ENCODE measurements around the gene PALD1. TPM values are rescaled to one million over a fixed set of nuclear protein-coding genes. Genes with fewer than 3 reads are reported as not detected.

The PALD1 gene
- total and polyA plus RNA-seq, 2 of the 13 experiments (the other 11 are each of a cell fraction or from before 2014, with no cell fraction given): 0.07 to 0.09 TPM

DNA sequence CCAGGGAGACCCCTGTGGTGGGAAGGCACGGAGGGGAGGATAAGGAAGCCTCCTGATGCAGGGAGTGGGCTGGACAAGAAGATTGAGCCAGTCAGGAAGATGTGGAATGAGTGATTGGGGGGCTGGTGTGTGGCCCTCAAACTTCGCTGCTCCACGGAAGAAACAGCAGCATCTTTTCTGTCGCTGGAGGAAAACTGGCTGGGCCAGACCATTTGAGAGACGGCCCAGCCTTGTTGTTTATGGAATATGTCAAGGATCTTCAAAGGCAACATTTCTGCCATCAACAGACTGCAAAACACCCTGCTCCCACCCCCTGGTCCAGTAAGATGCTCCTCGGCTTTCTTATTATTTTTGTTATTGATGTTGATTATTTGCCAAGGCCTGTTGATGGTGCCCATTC lies 29.4 kb downstream of the PALD1 start (continued):
- TF ChIP-seq, protein P1, sequence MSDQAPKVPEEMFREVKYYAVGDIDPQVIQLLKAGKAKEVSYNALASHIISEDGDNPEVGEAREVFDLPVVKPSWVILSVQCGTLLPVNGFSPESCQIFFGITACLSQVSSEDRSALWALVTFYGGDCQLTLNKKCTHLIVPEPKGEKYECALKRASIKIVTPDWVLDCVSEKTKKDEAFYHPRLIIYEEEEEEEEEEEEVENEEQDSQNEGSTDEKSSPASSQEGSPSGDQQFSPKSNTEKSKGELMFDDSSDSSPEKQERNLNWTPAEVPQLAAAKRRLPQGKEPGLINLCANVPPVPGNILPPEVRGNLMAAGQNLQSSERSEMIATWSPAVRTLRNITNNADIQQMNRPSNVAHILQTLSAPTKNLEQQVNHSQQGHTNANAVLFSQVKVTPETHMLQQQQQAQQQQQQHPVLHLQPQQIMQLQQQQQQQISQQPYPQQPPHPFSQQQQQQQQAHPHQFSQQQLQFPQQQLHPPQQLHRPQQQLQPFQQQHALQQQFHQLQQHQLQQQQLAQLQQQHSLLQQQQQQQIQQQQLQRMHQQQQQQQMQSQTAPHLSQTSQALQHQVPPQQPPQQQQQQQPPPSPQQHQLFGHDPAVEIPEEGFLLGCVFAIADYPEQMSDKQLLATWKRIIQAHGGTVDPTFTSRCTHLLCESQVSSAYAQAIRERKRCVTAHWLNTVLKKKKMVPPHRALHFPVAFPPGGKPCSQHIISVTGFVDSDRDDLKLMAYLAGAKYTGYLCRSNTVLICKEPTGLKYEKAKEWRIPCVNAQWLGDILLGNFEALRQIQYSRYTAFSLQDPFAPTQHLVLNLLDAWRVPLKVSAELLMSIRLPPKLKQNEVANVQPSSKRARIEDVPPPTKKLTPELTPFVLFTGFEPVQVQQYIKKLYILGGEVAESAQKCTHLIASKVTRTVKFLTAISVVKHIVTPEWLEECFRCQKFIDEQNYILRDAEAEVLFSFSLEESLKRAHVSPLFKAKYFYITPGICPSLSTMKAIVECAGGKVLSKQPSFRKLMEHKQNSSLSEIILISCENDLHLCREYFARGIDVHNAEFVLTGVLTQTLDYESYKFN (CRISPR knock-in tag; conservative IDR thresholded peaks at IDR 0.05): no peak
- no peak for TF ChIP-seq HOXA7 (CRISPR knock-in tag; IDR thresholded peaks at IDR 0.05)
- no peak for TF ChIP-seq DPF2 (CRISPR knock-in tag; IDR thresholded peaks at IDR 0.05; ENCODE audit: borderline replicate concordance, low read depth)
- no peak for TF ChIP-seq KDM5B (CRISPR knock-in tag; IDR thresholded peaks at IDR 0.05; ENCODE audit: borderline replicate concordance)
- TF ChIP-seq ZNF605 (CRISPR knock-in tag; IDR thresholded peaks at IDR 0.05): no peak
- TF ChIP-seq SOX6 (IDR thresholded peaks at IDR 0.05): no peak
- TF ChIP-seq SOX6 (CRISPR knock-in tag; IDR thresholded peaks at IDR 0.05): no peak
- TF ChIP-seq RAD21 (CRISPR knock-in tag; IDR thresholded peaks at IDR 0.05): no peak
- no peak for TF ChIP-seq KLF6 (CRISPR knock-in tag; IDR thresholded peaks at IDR 0.05)

DNA sequence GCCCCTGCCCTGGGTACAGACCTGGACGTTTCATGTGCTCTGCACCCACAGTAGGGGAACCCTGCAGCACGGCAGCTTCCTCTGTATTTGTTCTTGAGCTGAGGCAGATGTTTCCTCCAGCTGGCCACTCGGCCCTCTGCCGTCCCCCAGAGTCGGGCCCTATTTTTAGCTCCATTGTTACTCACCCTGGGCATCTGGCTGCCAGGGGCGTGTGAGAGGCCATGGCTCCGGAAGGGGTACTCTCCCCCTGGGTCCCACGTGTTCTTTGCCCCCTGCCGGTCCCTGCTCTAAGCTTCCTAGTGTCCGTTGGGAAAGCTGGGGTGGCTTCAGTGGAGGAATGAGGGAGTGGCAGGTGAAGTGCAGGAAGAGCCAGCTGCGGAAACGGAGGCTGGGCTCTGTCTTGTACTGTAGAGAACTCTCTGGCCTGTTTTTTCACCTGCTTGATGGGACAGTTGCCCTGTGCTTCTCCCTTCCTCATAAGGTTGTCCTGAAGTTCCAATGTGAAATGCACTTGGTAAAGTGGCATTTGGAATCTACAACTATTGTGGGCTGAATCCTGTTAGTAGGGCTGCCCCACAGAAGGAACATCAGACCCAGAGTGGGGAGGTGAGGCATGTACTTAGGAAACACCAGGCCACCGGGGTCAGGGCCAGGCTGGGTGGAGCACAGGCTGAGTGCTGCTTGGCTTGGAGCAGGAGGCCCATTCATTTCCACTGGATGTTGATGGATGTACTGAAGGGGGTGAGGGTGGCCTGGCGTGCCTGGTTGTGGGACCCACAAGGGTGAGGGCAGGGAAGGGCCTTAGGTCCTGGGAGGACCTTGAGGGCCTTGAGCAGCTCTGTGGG lies 30.6 kb downstream of the PALD1 start:
- H3K36me3 ChIP-seq (replicated peaks in 1 of 2; ENCODE audit: control insufficient read depth in 1 of 2, insufficient read depth in 2 of 2, low read length in 2 of 2): no peaks in the 10 kb centered on the region
- 10% methylated on average over 10 of the region's 14 CpGs for whole genome bisulfite sequencing (ENCODE audit: low lambda C conversion rate)
- H3K79me2 ChIP-seq (ENCODE audit: insufficient read depth, low read length): no peaks in the 10 kb centered on the region
- ChIA-PET POLR2A (no interaction called here), CTCF (ENCODE audit: low intra/inter-chr PET ratio, low total read pairs) (no interaction called here)
- ATAC-seq (peak; percentile 68), FAIRE-seq (no peak), DNase-seq (ENCODE audit: low spot score) (no peak)
- in situ Hi-C loops (cut with HindIII; ENCODE audit: extremely low pct_ligation_motif_present, low pct_unique_long_range_greater_than_20kb): no loop called here
- intact Hi-C loops (cut with micrococcal nuclease; ENCODE audit: unreplicated experiment): no loop called here
- H3K4me1 ChIP-seq (ENCODE audit: insufficient read depth, low read length): peaks cover 9% of the 10 kb centered on the region
- H4K20me1 ChIP-seq (ENCODE audit: insufficient read depth, low read length): no peaks in the 10 kb centered on the region
- no peak overlapping the region; a peak in 1 of 6 replicates for H3K4me3 ChIP-seq (replicated peaks in 1 of 3; ENCODE audit: insufficient read depth in 1 of 3, low read depth in 2 of 3, low read length in 3 of 3)
- no peaks in the 10 kb centered on the region for H3K9me3 ChIP-seq (ENCODE audit: low read length)
- no peak overlapping the region for H3K27ac ChIP-seq (ENCODE audit: extremely low read length, insufficient read depth, low read length)
- peaks cover 6 to 20% of the 10 kb centered on the region in 2 experiments; a peak in 4 of 5 replicates for H3K27me3 ChIP-seq (ENCODE audit: control insufficient read depth in 1 of 2, insufficient read depth in 2 of 2, low read length in 2 of 2)
- no TSS peak for BruUV-seq (replicated peaks)
- H2AFZ ChIP-seq (ENCODE audit: low read length): no peak overlapping the region
- no peak overlapping the region for H3K4me2 ChIP-seq (ENCODE audit: low read depth, low read length)
- no peak overlapping the region for H3K9ac ChIP-seq (ENCODE audit: insufficient read depth, low read depth, low read length)
- TF ChIP-seq ZNF850 (CRISPR knock-in tag; conservative IDR thresholded peaks at IDR 0.05) (no peak), U2AF1 (optimal IDR thresholded peaks at IDR 0.05; ENCODE audit: low read depth, low read length) (no peak), TOE1 (CRISPR knock-in tag; IDR thresholded peaks at IDR 0.05) (no peak), SMAD9 (CRISPR knock-in tag; IDR thresholded peaks at IDR 0.05) (no peak), ZEB1 (IDR thresholded peaks at IDR 0.05; ENCODE audit: insufficient replicate concordance, low read depth) (no peak)
- TF ChIP-seq, protein P2, sequence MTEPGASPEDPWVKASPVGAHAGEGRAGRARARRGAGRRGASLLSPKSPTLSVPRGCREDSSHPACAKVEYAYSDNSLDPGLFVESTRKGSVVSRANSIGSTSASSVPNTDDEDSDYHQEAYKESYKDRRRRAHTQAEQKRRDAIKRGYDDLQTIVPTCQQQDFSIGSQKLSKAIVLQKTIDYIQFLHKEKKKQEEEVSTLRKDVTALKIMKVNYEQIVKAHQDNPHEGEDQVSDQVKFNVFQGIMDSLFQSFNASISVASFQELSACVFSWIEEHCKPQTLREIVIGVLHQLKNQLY (CRISPR knock-in tag; IDR thresholded peaks at IDR 0.05): no peak
- TF ChIP-seq, protein P3, sequence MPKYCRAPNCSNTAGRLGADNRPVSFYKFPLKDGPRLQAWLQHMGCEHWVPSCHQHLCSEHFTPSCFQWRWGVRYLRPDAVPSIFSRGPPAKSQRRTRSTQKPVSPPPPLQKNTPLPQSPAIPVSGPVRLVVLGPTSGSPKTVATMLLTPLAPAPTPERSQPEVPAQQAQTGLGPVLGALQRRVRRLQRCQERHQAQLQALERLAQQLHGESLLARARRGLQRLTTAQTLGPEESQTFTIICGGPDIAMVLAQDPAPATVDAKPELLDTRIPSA (CRISPR knock-in tag; IDR thresholded peaks at IDR 0.05; ENCODE audit: borderline replicate concordance): no peak

All from HepG2 (cell line).